GM12873 (cell line): ENCODE results near the gene SPPL3.

Experiments
- TF ChIP-seq, protein P1 (sequence below): IDR thresholded peaks from 2 replicates; pipeline ENCODE4 v1.5.1; 2012; ENCODE audit warnings: low read depth, mild to moderate bottlenecking, moderate library complexity, low read length, control low read depth; ENCODE audit not compliant: insufficient read depth; ENCODE audit errors: missing control alignments

The SPPL3 gene

DNA sequence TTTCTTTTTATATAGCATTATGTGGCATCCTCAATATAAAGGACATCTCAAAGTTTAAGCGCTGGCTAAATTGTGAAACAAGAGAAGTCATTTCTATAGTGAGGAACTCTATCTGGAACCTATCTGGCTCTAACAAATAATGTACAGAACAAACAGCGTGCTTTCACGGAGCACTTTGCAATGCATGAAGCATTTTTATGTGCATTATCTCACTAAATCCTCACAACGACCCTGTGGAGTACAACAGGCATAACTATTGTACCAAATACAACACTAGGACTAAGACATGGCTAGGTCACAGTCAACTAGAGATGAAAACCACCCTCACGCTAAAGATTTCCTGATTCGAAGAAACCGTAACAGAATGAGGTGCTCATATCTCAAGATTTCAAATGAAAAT, 8.6 kb downstream of the SPPL3 start:
- TF ChIP-seq, protein P1, sequence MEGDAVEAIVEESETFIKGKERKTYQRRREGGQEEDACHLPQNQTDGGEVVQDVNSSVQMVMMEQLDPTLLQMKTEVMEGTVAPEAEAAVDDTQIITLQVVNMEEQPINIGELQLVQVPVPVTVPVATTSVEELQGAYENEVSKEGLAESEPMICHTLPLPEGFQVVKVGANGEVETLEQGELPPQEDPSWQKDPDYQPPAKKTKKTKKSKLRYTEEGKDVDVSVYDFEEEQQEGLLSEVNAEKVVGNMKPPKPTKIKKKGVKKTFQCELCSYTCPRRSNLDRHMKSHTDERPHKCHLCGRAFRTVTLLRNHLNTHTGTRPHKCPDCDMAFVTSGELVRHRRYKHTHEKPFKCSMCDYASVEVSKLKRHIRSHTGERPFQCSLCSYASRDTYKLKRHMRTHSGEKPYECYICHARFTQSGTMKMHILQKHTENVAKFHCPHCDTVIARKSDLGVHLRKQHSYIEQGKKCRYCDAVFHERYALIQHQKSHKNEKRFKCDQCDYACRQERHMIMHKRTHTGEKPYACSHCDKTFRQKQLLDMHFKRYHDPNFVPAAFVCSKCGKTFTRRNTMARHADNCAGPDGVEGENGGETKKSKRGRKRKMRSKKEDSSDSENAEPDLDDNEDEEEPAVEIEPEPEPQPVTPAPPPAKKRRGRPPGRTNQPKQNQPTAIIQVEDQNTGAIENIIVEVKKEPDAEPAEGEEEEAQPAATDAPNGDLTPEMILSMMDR = no peak

DNA sequence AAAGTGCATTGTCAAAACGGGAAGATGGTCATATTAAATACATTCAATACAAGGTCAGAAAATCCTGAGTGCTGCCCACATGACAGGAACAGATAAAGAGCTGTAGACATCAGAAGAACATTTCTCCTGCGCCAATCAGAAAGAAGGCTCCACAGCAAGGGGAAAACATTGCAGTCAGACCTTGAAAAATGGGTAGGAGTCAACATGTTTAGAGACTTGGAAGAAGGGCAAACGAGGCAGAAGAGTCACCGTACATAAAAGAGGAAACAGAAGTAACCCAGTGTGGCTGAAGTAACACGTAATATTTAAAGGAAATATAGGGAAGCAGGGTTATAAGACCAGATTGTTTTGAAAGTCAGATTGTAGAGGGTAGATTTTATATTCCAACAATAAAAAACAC, 11.9 kb downstream of the SPPL3 start:
- TF ChIP-seq, protein P1 = no peak

DNA sequence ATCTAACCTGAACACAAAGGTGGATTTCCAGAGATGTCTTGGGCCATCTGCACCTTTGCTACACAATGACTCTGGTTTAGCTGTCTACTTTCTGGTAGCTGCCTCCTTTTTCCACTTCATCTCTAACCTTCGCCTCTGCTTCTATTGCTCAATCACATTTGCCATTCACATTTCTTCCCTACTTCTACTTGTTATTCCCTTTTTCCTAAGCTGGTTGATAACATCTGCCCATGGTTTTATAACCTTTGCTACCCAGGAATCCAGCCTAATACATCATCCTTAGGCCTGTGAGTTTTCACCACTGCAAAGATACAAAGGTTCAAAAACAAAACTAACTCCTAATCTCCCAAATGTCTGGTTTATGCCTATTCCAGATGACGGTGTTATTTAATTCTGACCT, 13.2 kb downstream of the SPPL3 start:
- TF ChIP-seq, protein P1 = no peak

DNA sequence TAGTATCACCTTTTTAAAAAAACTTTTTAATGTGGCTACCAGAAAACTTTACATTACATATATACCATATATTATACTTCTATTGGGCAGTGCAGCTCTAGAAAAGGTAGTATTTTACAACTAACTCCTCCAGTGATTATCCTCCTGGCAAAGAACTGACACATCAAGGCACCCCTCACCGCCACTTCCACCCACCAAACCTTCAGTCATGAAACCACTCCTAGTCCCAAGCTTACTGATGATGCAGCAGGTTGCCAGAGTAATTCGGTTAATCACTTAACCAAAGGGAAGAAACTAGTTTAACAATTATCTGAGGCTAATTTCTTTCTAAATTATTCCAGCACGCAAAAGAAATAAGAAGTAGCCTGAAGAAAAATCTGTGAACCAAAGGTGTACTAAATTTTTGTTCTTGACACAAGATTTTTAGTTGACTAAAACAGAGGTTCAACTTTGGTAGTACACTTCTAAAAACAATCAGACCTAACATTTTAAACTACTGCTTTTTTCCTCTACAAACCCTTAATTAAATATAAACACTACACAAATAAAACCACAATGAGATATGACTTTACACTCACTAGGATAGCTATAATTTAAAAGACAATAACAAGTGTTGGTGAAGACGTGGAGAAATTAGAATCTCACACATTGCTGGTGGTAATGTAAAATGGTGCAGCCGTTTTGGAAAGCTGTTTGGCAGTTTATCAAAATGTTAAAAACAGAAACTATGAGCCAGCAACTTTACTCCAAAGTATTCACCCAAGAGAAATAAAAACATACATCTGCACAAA, 16.7 kb downstream of the SPPL3 start:
- TF ChIP-seq, protein P1 = no peak

DNA sequence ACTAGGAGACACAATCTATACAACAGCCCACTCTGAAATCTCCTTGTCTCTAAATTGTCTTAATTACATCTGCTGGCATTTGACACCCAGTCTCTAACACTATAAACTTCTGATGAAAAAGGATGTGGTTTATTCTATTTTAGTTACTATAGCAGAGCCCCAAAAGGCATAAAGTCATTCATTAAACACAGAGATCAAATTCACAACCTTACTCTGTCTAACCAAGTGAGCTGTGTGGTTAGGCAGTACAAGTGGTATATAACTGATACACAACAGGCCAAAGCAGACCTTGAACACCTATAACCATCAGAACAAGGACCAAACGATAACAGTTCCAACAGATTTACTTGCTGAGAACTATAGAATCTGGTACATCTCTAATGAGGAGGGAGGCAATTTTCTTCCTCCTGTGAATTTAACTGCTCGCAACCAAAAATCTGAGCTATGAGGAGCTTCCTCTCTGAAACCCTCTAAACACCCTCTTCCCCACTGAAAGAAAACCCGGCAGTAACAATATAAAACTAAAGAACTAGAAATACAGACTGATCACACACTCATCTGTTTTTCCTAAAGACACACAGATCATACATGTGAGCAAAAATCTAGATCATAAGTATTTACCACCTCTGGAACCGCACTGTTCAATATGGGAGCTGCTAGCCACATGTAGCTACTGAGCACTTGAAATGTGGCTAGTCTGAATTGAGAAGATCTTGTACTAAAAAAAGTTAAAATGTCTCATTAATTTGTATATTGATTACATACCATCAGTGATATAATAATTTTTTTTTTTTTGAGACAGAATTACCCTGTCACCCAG, 17.7 kb downstream of the SPPL3 start:
- TF ChIP-seq, protein P1 = no peak

DNA sequence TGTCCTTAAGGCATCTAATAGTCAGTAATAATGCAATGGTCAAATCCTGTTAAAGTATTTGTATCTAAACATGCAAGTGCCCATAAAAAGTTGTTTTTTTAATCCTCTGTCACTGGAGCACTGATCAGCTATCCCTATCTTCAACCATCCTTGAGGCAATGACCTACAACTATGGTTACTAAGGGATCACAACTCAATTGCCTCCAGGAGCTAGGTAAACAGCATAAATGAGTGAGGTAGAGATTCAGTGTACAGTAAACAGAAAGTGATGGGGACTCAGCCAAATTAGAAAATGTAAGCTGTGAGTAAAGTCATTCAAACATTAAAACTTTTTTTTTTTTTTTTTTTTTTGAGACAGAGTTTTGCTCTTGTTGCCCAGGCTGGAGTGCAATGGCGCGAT, 18.6 kb downstream of the SPPL3 start:
- TF ChIP-seq, protein P1 = no peak

DNA sequence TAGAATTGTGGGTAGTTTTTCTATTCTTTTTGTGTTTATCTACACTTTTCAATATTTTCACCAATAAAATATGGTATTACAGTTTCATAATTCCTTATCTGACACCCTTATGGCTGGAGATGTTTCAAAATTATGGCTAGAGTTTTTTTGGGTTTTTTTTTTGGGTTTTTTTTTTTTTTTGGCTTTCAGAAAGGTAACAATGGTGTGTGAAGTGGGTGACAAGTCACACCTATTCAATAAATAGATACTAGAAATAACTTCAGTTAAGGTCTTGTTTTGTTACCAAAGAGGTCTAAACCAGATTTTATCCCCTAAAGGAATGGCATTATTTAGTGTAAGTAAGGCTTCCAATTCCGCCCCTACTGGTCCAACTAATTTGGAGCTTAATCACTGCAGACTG, 19.5 kb downstream of the SPPL3 start:
- TF ChIP-seq, protein P1 = no peak
